GM04504 (cell line): ENCODE data around the gene LTBP1.

Experiments
- DNase-seq: peaks from one replicate; pipeline ENCODE4 v3.0.0-alpha.2; 2012; ENCODE audit warnings: low read depth

The LTBP1 gene

GRCh38 chr2:32932825-32933755, 13.7 kb upstream of the LTBP1 start:
- no peak for DNase-seq

- DNase-seq, result no peak
Observed at GRCh38 chr2:32933756-32934095, 13.0 kb upstream of the LTBP1 start.

GRCh38 chr2:32937602-32938448, 8.9 kb upstream of the LTBP1 start:
- DNase-seq, result no peak

GRCh38 chr2:32938934-32939333, 7.8 kb upstream of the LTBP1 start:
- DNase-seq, result no peak

- DNase-seq, result no peak
Observed at GRCh38 chr2:32940316-32940997, 6.3 kb upstream of the LTBP1 start.

GRCh38 chr2:32941944-32942690, 4.6 kb upstream of the LTBP1 start:
- no peak for DNase-seq

- no peak for DNase-seq
Observed at GRCh38 chr2:32942793-32943485, 3.8 kb upstream of the LTBP1 start.

- no peak for DNase-seq
Observed at GRCh38 chr2:32945286-32945685, 1.5 kb upstream of the LTBP1 start.

GRCh38 chr2:32947076-32947483, 327 bp downstream of the LTBP1 start:
- DNase-seq, result no peak

GRCh38 chr2:32947484-32948143, 861 bp downstream of the LTBP1 start:
- DNase-seq, result no peak

GRCh38 chr2:32948266-32948665, 1.5 kb downstream of the LTBP1 start:
- DNase-seq, result no peak

GRCh38 chr2:32949260-32949659, 2.5 kb downstream of the LTBP1 start:
- DNase-seq, result no peak

GRCh38 chr2:32951672-32952071, 4.9 kb downstream of the LTBP1 start:
- no peak for DNase-seq

- no peak for DNase-seq
Observed at GRCh38 chr2:32952761-32953476, 6.2 kb downstream of the LTBP1 start.

GRCh38 chr2:32954206-32954605, 7.5 kb downstream of the LTBP1 start:
- DNase-seq, result no peak

- DNase-seq, result no peak
Observed at GRCh38 chr2:32958821-32959220, 12.1 kb downstream of the LTBP1 start.

GRCh38 chr2:32960238-32960637, 13.5 kb downstream of the LTBP1 start:
- no peak for DNase-seq

GRCh38 chr2:32960647-32961403, 14.1 kb downstream of the LTBP1 start:
- no peak for DNase-seq

GRCh38 chr2:32962690-32963089, 15.9 kb downstream of the LTBP1 start:
- DNase-seq, result no peak
